DOHH2 (cell line): Measurements from ENCODE around the gene LCAT.

Experiments
- H3F3A ChIP-seq: fragments of 200-600 bp; sonication (generic), shearing (Covaris generic); 2 replicates; pipeline ENCODE4 v1.6.0; 2016; ENCODE audit warnings: antibody characterized with exemption, mild to moderate bottlenecking; ENCODE audit not compliant: control insufficient read depth, insufficient read depth
- H3K27ac ChIP-seq: fragments of 200-600 bp; sonication (generic); 2 replicates; pipeline ENCODE4 v1.5.1; 2014; ENCODE audit warnings: low read depth, mild to moderate bottlenecking, low read length, moderate library complexity
- H3K27me3 ChIP-seq: fragments of 200-600 bp; sonication (generic); 2 replicates; pipeline ENCODE4 v1.6.1; 2014; ENCODE audit warnings: mild to moderate bottlenecking, low read length, mixed read lengths; ENCODE audit not compliant: control insufficient read depth
- H3K36me3 ChIP-seq: fragments of 200-600 bp; sonication (generic); 2 replicates; pipeline ENCODE4 v1.6.1; 2014; ENCODE audit warnings: mild to moderate bottlenecking, low read length, moderate library complexity, mixed read lengths; ENCODE audit not compliant: control insufficient read depth
- H3K4me1 ChIP-seq: fragments of 200-600 bp; sonication (generic); 2 replicates; pipeline ENCODE4 v1.6.1; 2014; ENCODE audit warnings: mild to moderate bottlenecking, low read length, mixed read lengths; ENCODE audit not compliant: control insufficient read depth
- H3K4me2 ChIP-seq: fragments of 200-600 bp; sonication (generic); 2 replicates; pipeline ENCODE4 v1.6.0; 2014; ENCODE audit warnings: mild to moderate bottlenecking, low read length, moderate library complexity
- H3K4me3 ChIP-seq: fragments of 200-600 bp; sonication (generic); 2 replicates; pipeline ENCODE4 v1.5.1; 2014; ENCODE audit warnings: mild to moderate bottlenecking, low read length, mixed read lengths
- H3K79me2 ChIP-seq: fragments of 200-600 bp; sonication (generic); 2 replicates; pipeline ENCODE4 v1.6.1; 2014; ENCODE audit warnings: mild to moderate bottlenecking, low read length, mixed read lengths; ENCODE audit not compliant: control insufficient read depth
- H3K9me2 ChIP-seq: fragments of 200-600 bp; sonication (generic); replicated peaks from 2 replicates; pipeline ENCODE4 v1.6.1; 2014; ENCODE audit warnings: mild to moderate bottlenecking, low read length, mixed read lengths; ENCODE audit not compliant: control insufficient read depth
- H3K9me3 ChIP-seq: fragments of 200-600 bp; sonication (generic); 2 replicates; pipeline ENCODE4 v1.6.1; 2014; ENCODE audit warnings: antibody characterized with exemption, low read length, mixed read lengths; ENCODE audit not compliant: control insufficient read depth, insufficient read depth
- H4K20me1 ChIP-seq: fragments of 200-600 bp; sonication (generic); 2 replicates; pipeline ENCODE4 v1.6.0; 2014; ENCODE audit warnings: low read depth, mild to moderate bottlenecking, antibody characterized with exemption, low read length, moderate library complexity; ENCODE audit not compliant: control insufficient read depth, insufficient read depth
- EZH2phosphoT487 ChIP-seq: fragments of 200-600 bp; sonication (generic); IDR thresholded peaks from 2 replicates; pipeline ENCODE4 v1.6.1; 2017; ENCODE audit warnings: borderline replicate concordance, mild to moderate bottlenecking, antibody characterized with exemption, low read length, moderate library complexity, mixed read lengths
- TF ChIP-seq, protein P1 (sequence below): fragments of 200-600 bp; sonication (generic); IDR thresholded peaks from one replicate; pipeline ENCODE4 v1.5.1; 2014; ENCODE audit warnings: antibody characterized with exemption, mild to moderate bottlenecking, low read depth, low read length; ENCODE audit not compliant: poor library complexity, severe bottlenecking

Gene LCAT

DNA sequence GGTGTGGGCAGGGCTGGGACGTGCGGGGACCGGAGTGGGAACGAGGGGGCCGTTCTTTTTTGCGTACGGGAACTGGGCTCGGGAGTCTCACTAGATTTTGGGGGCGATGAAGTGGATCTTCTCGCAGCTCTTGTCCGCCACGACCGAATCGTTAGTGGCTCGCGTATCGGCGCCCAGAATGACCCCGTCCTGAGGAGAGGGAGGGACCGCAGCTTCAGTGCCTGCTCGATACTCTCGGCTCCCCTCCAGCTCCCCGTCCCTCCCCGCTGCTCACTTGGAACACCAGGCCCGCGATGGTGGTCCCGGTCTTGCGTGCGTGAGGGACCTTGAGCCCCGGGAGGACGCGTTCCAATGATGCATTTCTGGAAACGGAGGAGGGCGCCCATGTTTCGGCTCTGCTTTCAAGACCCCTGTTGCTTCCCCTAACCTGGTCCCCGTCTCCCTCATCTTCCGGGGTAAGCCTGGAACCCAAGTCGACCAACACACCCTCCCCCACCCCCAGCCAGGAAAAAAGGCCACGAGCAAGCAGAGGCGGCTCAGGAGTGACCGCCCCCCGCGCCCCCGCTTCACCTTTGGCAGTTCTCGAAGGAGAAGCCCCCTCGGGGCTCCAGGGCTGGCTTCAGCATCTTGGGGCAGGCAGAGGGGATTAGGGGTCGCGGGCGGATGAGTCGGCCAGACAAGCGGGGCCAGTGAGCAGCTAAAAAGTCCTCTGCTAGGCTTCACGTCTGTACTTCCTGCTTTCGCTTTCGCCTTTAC lies 7.6 kb downstream of the LCAT start, which contains the start of gene PSMB10:
TSS of gene PSMB10 (minus strand) at position 727 of the 756 bp plus-strand sequence. CDS start at position 626, 101 bp downstream.
- H3F3A ChIP-seq = peaks cover 4% of the 10 kb centered on the region; the same call in 1 of the 2 replicates
- TF ChIP-seq, protein P1, sequence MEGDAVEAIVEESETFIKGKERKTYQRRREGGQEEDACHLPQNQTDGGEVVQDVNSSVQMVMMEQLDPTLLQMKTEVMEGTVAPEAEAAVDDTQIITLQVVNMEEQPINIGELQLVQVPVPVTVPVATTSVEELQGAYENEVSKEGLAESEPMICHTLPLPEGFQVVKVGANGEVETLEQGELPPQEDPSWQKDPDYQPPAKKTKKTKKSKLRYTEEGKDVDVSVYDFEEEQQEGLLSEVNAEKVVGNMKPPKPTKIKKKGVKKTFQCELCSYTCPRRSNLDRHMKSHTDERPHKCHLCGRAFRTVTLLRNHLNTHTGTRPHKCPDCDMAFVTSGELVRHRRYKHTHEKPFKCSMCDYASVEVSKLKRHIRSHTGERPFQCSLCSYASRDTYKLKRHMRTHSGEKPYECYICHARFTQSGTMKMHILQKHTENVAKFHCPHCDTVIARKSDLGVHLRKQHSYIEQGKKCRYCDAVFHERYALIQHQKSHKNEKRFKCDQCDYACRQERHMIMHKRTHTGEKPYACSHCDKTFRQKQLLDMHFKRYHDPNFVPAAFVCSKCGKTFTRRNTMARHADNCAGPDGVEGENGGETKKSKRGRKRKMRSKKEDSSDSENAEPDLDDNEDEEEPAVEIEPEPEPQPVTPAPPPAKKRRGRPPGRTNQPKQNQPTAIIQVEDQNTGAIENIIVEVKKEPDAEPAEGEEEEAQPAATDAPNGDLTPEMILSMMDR = no peak
- no peak for TF ChIP-seq EZH2phosphoT487
- H3K9me3 ChIP-seq = no peaks in the 10 kb centered on the region
- peaks cover 43% of the 10 kb centered on the region for H3K36me3 ChIP-seq
- H3K4me2 ChIP-seq = peak within 1 kb of the TSS; percentile 98
- H3K9me2 ChIP-seq = no peaks in the 10 kb centered on the region
- peaks cover 21% of the 10 kb centered on the region for H3K4me1 ChIP-seq
- H4K20me1 ChIP-seq = no peaks in the 10 kb centered on the region
- peak within 1 kb of the TSS; percentile 98 for H3K4me3 ChIP-seq
- peaks cover 31% of the 10 kb centered on the region for H3K79me2 ChIP-seq
- peak within 1 kb of the TSS; percentile 80 for H3K27ac ChIP-seq
- H3K27me3 ChIP-seq = no peaks in the 10 kb centered on the region

DNA sequence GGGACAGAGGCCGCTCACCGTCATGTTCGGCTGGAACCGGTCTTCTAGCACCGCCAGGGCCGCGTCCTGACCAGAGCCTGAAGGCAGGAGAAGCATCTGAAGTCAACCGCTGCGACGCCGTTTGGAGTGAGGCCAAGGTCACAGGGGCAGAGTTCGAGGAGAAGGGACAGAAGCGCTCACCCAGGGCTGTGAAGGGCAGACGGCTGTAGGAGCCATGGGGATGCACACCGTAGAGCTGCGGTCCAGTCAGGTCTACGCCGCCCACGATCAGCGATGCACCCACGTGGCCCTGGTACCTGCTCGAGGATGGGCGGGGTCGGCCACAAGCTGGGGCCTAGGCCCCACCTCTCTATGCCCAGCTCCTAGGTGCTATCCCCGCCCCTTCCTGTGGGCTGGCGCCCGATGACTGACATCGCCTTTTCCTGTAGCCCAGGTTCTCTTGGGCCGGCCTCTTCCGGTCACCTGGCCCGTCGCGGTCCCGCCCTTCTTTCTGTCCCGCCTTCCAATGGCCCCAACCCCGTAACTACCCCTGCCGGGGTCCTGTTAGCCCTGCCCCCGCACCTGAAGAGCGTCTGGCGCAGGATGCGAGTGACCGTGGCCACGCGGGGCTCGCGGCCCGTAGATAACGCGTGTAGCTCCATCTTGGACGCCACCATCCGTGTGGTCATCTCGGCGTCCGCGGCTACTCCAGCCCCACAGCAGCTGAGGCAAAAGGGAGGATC lies 8.4 kb downstream of the LCAT start:
- TF ChIP-seq, protein P1 = no peak
- no peak for TF ChIP-seq EZH2phosphoT487
- Histone ChIP-seq H3K4me2 (peak overlapping the region; percentile 98), H3K4me1 (peaks cover 21% of the 10 kb centered on the region), H3K79me2 (peaks cover 31% of the 10 kb centered on the region), H3K27me3 (no peaks in the 10 kb centered on the region), H4K20me1 (no peaks in the 10 kb centered on the region), H3K36me3 (peaks cover 44% of the 10 kb centered on the region), H3K27ac (peak overlapping the region; percentile 80), H3K9me2 (no peaks in the 10 kb centered on the region), H3K4me3 (peak overlapping the region; percentile 98), H3F3A (peaks cover 4% of the 10 kb centered on the region; the same call in 1 of the 2 replicates), H3K9me3 (no peaks in the 10 kb centered on the region)

DNA sequence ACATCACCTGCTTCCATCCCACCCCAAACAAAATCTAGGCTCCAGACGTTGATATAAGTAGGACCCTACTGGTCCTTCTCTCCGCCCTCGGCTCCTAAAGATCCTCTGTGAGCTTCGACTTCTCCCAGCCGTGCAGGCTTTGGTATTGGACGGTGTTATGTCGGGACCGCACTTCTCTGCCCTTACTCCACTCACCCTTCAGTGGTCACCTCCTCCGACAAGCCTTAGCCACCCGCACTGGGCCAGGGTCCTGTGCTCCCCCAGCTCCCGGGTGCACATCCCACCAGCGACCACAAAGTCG lies 8.9 kb downstream of the LCAT start:
- H3K79me2 ChIP-seq = peaks cover 31% of the 10 kb centered on the region
- H3K4me3 ChIP-seq = peak overlapping the region; percentile 98
- peaks cover 47% of the 10 kb centered on the region for H3K36me3 ChIP-seq
- peaks cover 21% of the 10 kb centered on the region for H3K4me1 ChIP-seq
- TF ChIP-seq, protein P1 = no peak
- TF ChIP-seq EZH2phosphoT487 = no peak
- H3K27me3 ChIP-seq = no peaks in the 10 kb centered on the region
- no peaks in the 10 kb centered on the region for H4K20me1 ChIP-seq
- peak overlapping the region; percentile 98 for H3K4me2 ChIP-seq
- no peaks in the 10 kb centered on the region for H3K9me2 ChIP-seq
- H3K9me3 ChIP-seq = no peaks in the 10 kb centered on the region
- H3K27ac ChIP-seq = no peak overlapping the region
- peaks cover 4% of the 10 kb centered on the region; the same call in 1 of the 2 replicates for H3F3A ChIP-seq
